ENCODE results near the gene SMC1A.

SMC1A gene

GRCh38 chrX:53337101-53337500 lies 85.4 kb downstream of the SMC1A start:
- no peaks in the 10 kb centered on the region for H3K4me1 Mint-ChIP-seq
- no peak for DNase-seq
- TF ChIP-seq, protein P1, sequence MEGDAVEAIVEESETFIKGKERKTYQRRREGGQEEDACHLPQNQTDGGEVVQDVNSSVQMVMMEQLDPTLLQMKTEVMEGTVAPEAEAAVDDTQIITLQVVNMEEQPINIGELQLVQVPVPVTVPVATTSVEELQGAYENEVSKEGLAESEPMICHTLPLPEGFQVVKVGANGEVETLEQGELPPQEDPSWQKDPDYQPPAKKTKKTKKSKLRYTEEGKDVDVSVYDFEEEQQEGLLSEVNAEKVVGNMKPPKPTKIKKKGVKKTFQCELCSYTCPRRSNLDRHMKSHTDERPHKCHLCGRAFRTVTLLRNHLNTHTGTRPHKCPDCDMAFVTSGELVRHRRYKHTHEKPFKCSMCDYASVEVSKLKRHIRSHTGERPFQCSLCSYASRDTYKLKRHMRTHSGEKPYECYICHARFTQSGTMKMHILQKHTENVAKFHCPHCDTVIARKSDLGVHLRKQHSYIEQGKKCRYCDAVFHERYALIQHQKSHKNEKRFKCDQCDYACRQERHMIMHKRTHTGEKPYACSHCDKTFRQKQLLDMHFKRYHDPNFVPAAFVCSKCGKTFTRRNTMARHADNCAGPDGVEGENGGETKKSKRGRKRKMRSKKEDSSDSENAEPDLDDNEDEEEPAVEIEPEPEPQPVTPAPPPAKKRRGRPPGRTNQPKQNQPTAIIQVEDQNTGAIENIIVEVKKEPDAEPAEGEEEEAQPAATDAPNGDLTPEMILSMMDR (IDR thresholded peaks at IDR 0.05): no peak
- peaks cover 16% of the 10 kb centered on the region for H3K27me3 Mint-ChIP-seq (ENCODE audit: low read depth, poor library complexity)
- no peak overlapping the region for H3K4me3 Mint-ChIP-seq
- no peak overlapping the region for H3K27ac Mint-ChIP-seq
- H3K36me3 Mint-ChIP-seq (ENCODE audit: low read depth): no peaks in the 10 kb centered on the region
- peaks cover 38% of the 10 kb centered on the region for H3K9me3 Mint-ChIP-seq

- Mint-ChIP-seq H3K27ac (no peak overlapping the region), H3K9me3 (peaks cover 57% of the 10 kb centered on the region), H3K27me3 (ENCODE audit: low read depth, poor library complexity) (peaks cover 29% of the 10 kb centered on the region), H3K36me3 (ENCODE audit: low read depth) (no peaks in the 10 kb centered on the region), H3K4me3 (no peak overlapping the region), H3K4me1 (peaks cover 1% of the 10 kb centered on the region)
- TF ChIP-seq, protein P1 (IDR thresholded peaks at IDR 0.05): no peak
- no peak for DNase-seq
Measured at GRCh38 chrX:53333853-53334252, 88.6 kb downstream of the SMC1A start.

DNA sequence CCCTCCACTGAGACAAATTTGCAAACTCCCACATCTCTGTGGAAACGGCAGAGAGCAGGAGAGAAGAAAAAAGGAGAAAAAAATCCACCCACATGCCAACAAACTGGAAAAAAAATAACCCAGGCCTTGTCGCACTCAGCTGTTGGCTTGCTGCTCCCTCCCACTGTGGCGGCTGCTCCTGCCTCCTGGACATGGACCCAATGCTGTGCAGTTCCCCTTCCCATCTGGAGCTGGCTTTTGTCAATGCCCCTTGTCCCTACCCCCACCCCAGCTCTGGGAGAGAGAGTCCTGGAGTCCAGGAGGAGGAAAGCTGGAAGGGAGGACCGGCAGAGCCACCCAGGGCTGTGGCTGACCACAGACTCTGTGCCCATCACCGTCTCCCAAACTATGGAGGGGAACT lies 90.2 kb downstream of the SMC1A start:
- Mint-ChIP-seq H3K4me1 (peaks cover 12% of the 10 kb centered on the region), H3K27me3 (ENCODE audit: low read depth, poor library complexity) (peaks cover 41% of the 10 kb centered on the region), H3K27ac (no peak overlapping the region), H3K36me3 (ENCODE audit: low read depth) (no peaks in the 10 kb centered on the region), H3K4me3 (no peak overlapping the region), H3K9me3 (peaks cover 63% of the 10 kb centered on the region)
- no peak for DNase-seq
- TF ChIP-seq, protein P1 (IDR thresholded peaks at IDR 0.05): no peak

DNA sequence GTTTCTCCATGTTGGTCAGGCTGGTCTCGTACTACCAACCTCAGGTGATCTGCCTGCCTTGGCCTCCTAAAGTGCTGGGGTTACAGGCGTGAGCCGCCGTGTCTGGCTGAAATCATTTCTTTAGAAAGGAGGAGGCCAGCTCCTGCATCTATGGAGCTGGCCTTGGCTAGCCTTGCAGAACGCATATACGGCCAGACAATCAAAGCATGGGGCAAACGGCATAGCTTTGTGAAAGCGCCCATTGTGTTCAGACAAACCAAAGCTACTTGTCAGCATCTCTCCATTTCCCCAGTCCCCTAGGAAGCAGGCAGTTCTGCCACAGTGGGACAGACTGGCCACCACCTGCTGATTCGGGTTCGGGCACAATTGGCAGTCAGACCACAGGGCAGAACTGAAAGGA lies 92.1 kb downstream of the SMC1A start:
- Mint-ChIP-seq H3K27me3 (ENCODE audit: low read depth, poor library complexity) (peaks cover 52% of the 10 kb centered on the region), H3K9me3 (peaks cover 63% of the 10 kb centered on the region), H3K36me3 (ENCODE audit: low read depth) (no peaks in the 10 kb centered on the region), H3K4me1 (peaks cover 12% of the 10 kb centered on the region), H3K27ac (no peak overlapping the region), H3K4me3 (no peak overlapping the region)
- TF ChIP-seq, protein P1 (IDR thresholded peaks at IDR 0.05): no peak
- no peak for DNase-seq

- no peaks in the 10 kb centered on the region for H3K36me3 Mint-ChIP-seq (ENCODE audit: low read depth)
- TF ChIP-seq, protein P1 (IDR thresholded peaks at IDR 0.05): no peak
- peaks cover 63% of the 10 kb centered on the region for H3K9me3 Mint-ChIP-seq
- H3K4me1 Mint-ChIP-seq: peaks cover 26% of the 10 kb centered on the region
- H3K27ac Mint-ChIP-seq: no peak overlapping the region
- peaks cover 82% of the 10 kb centered on the region for H3K27me3 Mint-ChIP-seq (ENCODE audit: low read depth, poor library complexity)
- no peak overlapping the region for H3K4me3 Mint-ChIP-seq
- DNase-seq: no peak
Measured at GRCh38 chrX:53324803-53325202, 97.7 kb downstream of the SMC1A start.

Data from nephron progenitor cell (in vitro differentiated cells).